ENCODE data around the gene KCNIP1. TPM values are rescaled to one million over a fixed set of nuclear protein-coding genes. Genes with fewer than 3 reads are reported as not detected.

KCNIP1 gene
- total RNA-seq, 1 experiment from 2014 or later = not detected

- BruUV-seq (replicated peaks) = no TSS peak
- no peak for DNase-seq (ENCODE audit: low read depth, low spot score)
- TF ChIP-seq SIN3A (IDR thresholded peaks at IDR 0.05; ENCODE audit: borderline replicate concordance, insufficient read depth, low read depth, low read length) (no peak), REST (IDR thresholded peaks at IDR 0.05; ENCODE audit: insufficient read depth in 1 of 2, low read depth in 2 of 2, low read length in 1 of 2) (no peak), TCF7L2 (IDR thresholded peaks at IDR 0.05; ENCODE audit: low read depth, low read length) (no peak), POLR2AphosphoS5 (IDR thresholded peaks at IDR 0.05; ENCODE audit: low read depth, low read length) (no peak), CTCF (IDR thresholded peaks at IDR 0.05) (no peak)
- no peak overlapping the region for H3K27ac ChIP-seq (ENCODE audit: low read length)
- intact Hi-C loops (cut with micrococcal nuclease; ENCODE audit: unreplicated experiment) (no loop called here), in situ Hi-C loops (cut with HindIII; ENCODE audit: low pct_unique_long_range_greater_than_20kb, low sequenced_read_pairs) (no loop called here)
- no peak overlapping the region for H3K4me3 ChIP-seq (ENCODE audit: low read depth in 2 of 2, low read length in 2 of 2)
- ChIA-PET CTCF (no interaction called here), POLR2A (interaction anchor here (0.5 kb wide), 1 partner anchor 13 kb away, joined by 3 read pairs; no protein-coding TSS in a partner anchor)
- no peaks in the 10 kb centered on the region for H3K4me1 ChIP-seq (ENCODE audit: control insufficient read depth, insufficient read depth, low read length)
- H3K27me3 ChIP-seq (ENCODE audit: control insufficient read depth, insufficient read depth, low read length) = no peaks in the 10 kb centered on the region
- no peaks in the 10 kb centered on the region for H3K36me3 ChIP-seq (ENCODE audit: control insufficient read depth, insufficient read depth, low read length)
- ATAC-seq = no peak
- H3K9me3 ChIP-seq (ENCODE audit: control insufficient read depth, insufficient read depth, low read depth, low read length) = no peaks in the 10 kb centered on the region
Observed at GRCh38 chr5:170470808-170471404, 32.9 kb upstream of the KCNIP1 start.

GRCh38 chr5:170471551-170472178 lies 32.2 kb upstream of the KCNIP1 start:
- BruUV-seq (replicated peaks) = no TSS peak

More at GRCh38 chr5:170471551-170472178, 32.2 kb upstream of the KCNIP1 start:
- no peak for TF ChIP-seq SIN3A (IDR thresholded peaks at IDR 0.05; ENCODE audit: borderline replicate concordance, insufficient read depth, low read depth, low read length)
- no peak for TF ChIP-seq REST (IDR thresholded peaks at IDR 0.05; ENCODE audit: insufficient read depth in 1 of 2, low read depth in 2 of 2, low read length in 1 of 2)
- TF ChIP-seq POLR2AphosphoS5 (IDR thresholded peaks at IDR 0.05; ENCODE audit: low read depth, low read length) = no peak
- no peak for TF ChIP-seq CTCF (IDR thresholded peaks at IDR 0.05)
- no peak for TF ChIP-seq TCF7L2 (IDR thresholded peaks at IDR 0.05; ENCODE audit: low read depth, low read length)
- in situ Hi-C loops (cut with HindIII; ENCODE audit: low pct_unique_long_range_greater_than_20kb, low sequenced_read_pairs) (no loop called here), intact Hi-C loops (cut with micrococcal nuclease; ENCODE audit: unreplicated experiment) (no loop called here)
- Histone ChIP-seq H3K4me1 (ENCODE audit: control insufficient read depth, insufficient read depth, low read length) (no peaks in the 10 kb centered on the region), H3K27ac (ENCODE audit: low read length) (no peak overlapping the region), H3K27me3 (ENCODE audit: control insufficient read depth, insufficient read depth, low read length) (no peaks in the 10 kb centered on the region), H3K36me3 (ENCODE audit: control insufficient read depth, insufficient read depth, low read length) (no peaks in the 10 kb centered on the region), H3K9me3 (ENCODE audit: control insufficient read depth, insufficient read depth, low read depth, low read length) (no peaks in the 10 kb centered on the region), H3K4me3 (ENCODE audit: low read depth in 2 of 2, low read length in 2 of 2) (no peak overlapping the region)
- ChIA-PET CTCF (no interaction called here), POLR2A (interaction anchor here (0.5 kb wide), 1 partner anchor 12 kb away, joined by 3 read pairs; no protein-coding TSS in a partner anchor)
- DNase-seq (ENCODE audit: low read depth, low spot score) = no peak
- ATAC-seq = no peak

Measured in Panc1 (cell line).